Neural progenitor cell (in vitro differentiated cells): ENCODE data around the gene TGFBR3.

ENCODE experiments used
- CTCF ChIP-seq: fragments of 200-600 bp; sonication (generic); IDR thresholded peaks from 2 replicates; pipeline ENCODE4 v1.5.1; 2017; ENCODE audit warnings: antibody characterized with exemption, mild to moderate bottlenecking
- EZH2 ChIP-seq: fragments of 200-600 bp; sonication (generic); IDR thresholded peaks from 2 replicates; pipeline ENCODE4 v1.6.1; 2017; ENCODE audit warnings: antibody characterized with exemption, mild to moderate bottlenecking, moderate library complexity
- EZH2phosphoT487 ChIP-seq: fragments of 200-600 bp; sonication (generic); IDR thresholded peaks from 2 replicates; pipeline ENCODE4 v1.6.1; 2017; ENCODE audit warnings: antibody characterized with exemption

GRCh38 chr1:91768120-91768519 is 117.8 kb downstream of the TGFBR3 start:
- TF ChIP-seq CTCF (no peak), EZH2 (no peak), EZH2phosphoT487 (no peak)
